Muscle of arm (tissue), 12 donors: ENCODE measurements around the gene TCP10L. TPM values are rescaled to one million over a fixed set of nuclear protein-coding genes. Genes with fewer than 3 reads are reported as not detected.

Experiments used
- polyA plus RNA-seq, 12 donors: library from polyadenylated mRNA; unstranded; fragments of 120-200 nt; gene quantifications; one replicate each; pipeline ENCODE4 v1.2.1, GENCODE V29; 2013; ENCODE audit not compliant: insufficient read length in 12 of 12

TCP10L gene
- polyA plus RNA-seq, 12 donors, result 0.50 to 1.4 (median 1.0) TPM; not detected in 2

Other genes with a start within 250 kb of the TCP10L start
- gene URB1, start 192.5 kb downstream of the TCP10L start, polyA plus RNA-seq, result 10 to 100 TPM in 11 of 12 donors, not detected in 1; 11.3 to 19.3 (median 13.2) TPM
- 1 to 10 TPM in 10 of 12 donors, not detected in 2; 1.8 to 4.8 (median 2.7) TPM for gene EVA1C, start 172.8 kb downstream of the TCP10L start, polyA plus RNA-seq
- 10 to 100 TPM in 11 of 12 donors, not detected in 1; 24.0 to 38.5 (median 28.6) TPM for gene CFAP298, start 26.9 kb upstream of the TCP10L start, polyA plus RNA-seq
- gene SYNJ1, start 142.5 kb upstream of the TCP10L start, polyA plus RNA-seq, result 10 to 100 TPM in 1 of 12 donors, 1 to 10 TPM in 10, not detected in 1; 4.9 to 11.8 (median 6.9) TPM
- gene PAXBP1, start 186.2 kb upstream of the TCP10L start, polyA plus RNA-seq, result 10 to 100 TPM in 11 of 12 donors, not detected in 1; 21.8 to 65.5 (median 38.5) TPM